Renal cortex interstitium (tissue), 15 donors: ENCODE measurements around the gene TRPM3. TPM values are rescaled to one million over a fixed set of nuclear protein-coding genes. Genes with fewer than 3 reads are reported as not detected.

Source experiments
- DNase-seq, 11 donors: peaks; one replicate each; pipeline ENCODE4 v3.0.0-alpha.2; 2013; ENCODE audit warnings: low read depth in 9 of 11, low spot score in 4 of 11; ENCODE audit errors: extremely low read depth in 1 of 11
- long read RNA-seq, 16 experiments: transcript quantifications; one replicate each; lab custom pipeline, GENCODE V29; 2026
- polyA plus RNA-seq, 3 donors: library from polyadenylated mRNA; unstranded; fragments of 120-200 nt; gene quantifications; one replicate each; pipeline ENCODE4 v1.2.1, GENCODE V29; 2013; ENCODE audit not compliant: insufficient read length in 3 of 3

Gene TRPM3
- polyA plus RNA-seq = 10 to 100 TPM; 12.4 to 14.9 (median 13.2) TPM
- long read RNA-seq, donor 1 = 0 reads
- long read RNA-seq, donor 2 = 0 reads
- long read RNA-seq, donor 3 = 0 reads
- long read RNA-seq, donor 4, partial matches to known transcripts = 0 of 1 reads
- long read RNA-seq, donor 4, other reads (novel, unspliced or antisense) = 0 of 1 reads
- long read RNA-seq, donor 5 = 0 reads
- long read RNA-seq, donor 6 = 0 reads
- long read RNA-seq, donor 7 = 0 reads
- long read RNA-seq, donor 8, partial matches to known transcripts = 8 of 10 reads
- long read RNA-seq, donor 8, other reads (novel, unspliced or antisense) = 0 of 10 reads
- long read RNA-seq, donor 9, partial matches to known transcripts = 0 of 1 reads
- long read RNA-seq, donor 9, other reads (novel, unspliced or antisense) = 0 of 1 reads
- long read RNA-seq, donor 10 = 0 reads
- long read RNA-seq, donor 11 = 0 reads
- long read RNA-seq, donor 12 = 0 reads
- long read RNA-seq, donor 13 = 0 reads
- long read RNA-seq, donor 14 = 0 reads
- long read RNA-seq, donor 15 = 0 reads
- long read RNA-seq, donor 16, partial matches to known transcripts = 0 of 2 reads
- long read RNA-seq, donor 16, other reads (novel, unspliced or antisense) = 0 of 2 reads

DNA sequence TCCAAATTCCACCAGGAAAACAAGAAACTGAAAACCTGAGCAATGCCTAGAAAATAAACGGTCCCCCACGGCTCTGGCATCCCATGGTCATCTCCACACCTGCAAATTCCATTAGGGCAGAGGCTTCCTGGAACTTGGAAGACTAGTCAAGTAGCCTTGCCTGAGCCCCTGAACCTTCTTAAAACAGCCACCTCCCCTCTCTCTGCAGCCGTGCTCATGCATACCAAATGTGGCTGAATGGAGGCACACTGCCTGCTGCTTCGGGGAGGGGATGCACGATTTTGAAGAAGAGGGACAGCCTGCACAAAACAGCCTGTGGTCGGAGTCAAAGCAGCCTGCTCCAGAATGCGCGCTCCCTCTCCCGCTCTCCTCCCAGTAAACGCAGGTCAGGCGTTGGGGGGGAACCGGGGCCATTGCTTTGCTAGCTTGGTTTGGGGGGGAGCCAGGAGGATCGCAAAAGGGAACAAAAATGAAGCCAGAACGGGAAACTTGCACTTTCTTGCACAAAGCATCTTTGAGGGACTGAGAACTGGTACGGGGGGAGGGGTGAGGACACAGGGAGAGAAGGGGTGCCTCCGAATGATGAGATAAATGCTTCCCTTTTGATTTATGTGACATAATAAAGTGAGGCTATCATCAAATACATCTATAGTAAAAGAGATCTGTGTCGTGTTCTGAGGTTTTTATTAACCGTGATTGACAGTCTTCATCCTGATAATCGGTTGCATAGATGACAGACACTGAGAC is at the start of gene TRPM3:
Gene TRPM3 (minus strand): TSS at position 347 of the 747 bp plus-strand sequence. CDS start 267 bp downstream, at position 80.
- DNase-seq = peak in 1 of 11 donors; percentile 12

DNA sequence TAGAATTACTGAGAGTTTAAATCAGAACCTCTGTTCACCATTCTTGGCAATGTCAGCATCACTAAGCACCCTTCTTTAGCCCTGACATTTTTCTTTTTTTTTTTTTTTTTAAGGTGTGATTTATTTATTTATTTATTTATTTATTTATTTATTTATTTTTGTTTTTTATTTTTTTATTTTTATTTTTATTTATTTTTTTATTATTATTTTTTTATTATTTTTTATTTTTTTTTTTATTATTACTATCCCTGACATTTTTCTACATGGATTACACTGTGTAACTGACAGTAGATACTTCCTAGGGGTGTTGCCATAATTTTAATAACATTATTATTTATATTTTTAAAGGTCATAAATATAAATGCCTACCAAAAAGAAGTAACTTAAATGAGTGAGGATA is 47.0 kb upstream of the TRPM3 start:
- no peak for DNase-seq

GRCh38 chr9:71162126-71162525 is 40.7 kb upstream of the TRPM3 start:
- DNase-seq = no peak

- no peak for DNase-seq
Measured at GRCh38 chr9:71157731-71158130, 36.3 kb upstream of the TRPM3 start.

DNA sequence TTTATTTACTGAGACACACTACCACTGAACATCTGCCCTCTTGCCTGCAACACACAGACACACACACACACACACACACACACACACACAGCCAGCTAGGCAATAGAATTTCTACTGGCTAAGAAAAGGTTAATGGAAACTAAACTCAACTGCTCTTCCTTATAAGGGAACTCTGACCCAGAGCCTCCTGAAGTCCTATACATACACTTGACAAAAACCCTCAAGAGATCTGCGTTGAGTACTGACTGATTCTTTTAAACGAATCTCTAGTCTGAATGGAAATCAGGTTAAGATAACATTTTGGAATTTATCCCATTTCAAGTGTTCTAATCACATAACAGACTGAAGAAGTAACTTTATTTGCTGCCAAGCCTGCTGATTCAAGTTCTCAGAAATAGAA is 25.9 kb upstream of the TRPM3 start:
- DNase-seq = no peak

GRCh38 chr9:71146511-71146910 is 25.1 kb upstream of the TRPM3 start:
- no peak for DNase-seq

DNA sequence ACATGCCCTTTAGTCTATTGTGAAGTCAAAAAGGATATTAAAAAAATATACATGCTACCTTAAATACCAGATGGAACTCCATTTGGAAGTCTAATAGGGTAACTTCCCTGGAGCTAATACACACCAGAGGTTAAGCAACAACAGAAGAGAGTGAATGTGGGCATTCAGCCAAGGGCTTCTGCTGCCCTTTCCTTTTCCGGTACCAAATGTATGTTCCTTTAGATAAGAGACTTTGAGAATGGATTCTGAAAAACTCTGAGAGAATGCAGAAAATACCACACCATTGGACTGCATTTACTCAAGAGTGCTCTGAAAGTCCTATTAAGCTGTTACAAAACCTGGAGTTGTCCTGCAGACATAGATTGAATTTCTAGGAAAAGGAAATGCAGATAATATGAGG is 23.8 kb upstream of the TRPM3 start:
- DNase-seq = peak in 1 of 11 donors; percentile 33

DNA sequence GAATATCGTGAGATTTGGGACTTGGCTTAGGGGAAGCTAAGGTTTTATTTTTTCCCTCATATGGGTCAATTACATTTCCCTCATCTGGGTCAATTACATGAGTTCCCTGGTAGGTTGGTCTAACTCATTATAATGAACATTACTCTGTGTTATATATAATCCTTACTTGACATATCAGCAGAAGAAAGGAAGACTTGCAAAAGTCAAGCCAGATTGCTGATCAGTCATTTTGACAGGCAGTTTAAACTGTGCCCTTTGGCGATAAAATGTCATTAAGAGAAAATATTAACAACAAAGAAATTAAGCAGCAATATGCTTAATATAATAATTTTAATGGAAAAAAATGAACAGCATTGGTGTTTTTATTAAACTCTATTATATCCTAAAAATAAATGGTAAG is 23.1 kb upstream of the TRPM3 start:
- DNase-seq = no peak

GRCh38 chr9:71136696-71137095 is 15.3 kb upstream of the TRPM3 start:
- no peak for DNase-seq

GRCh38 chr9:71131145-71131544 is 9.7 kb upstream of the TRPM3 start:
- no peak for DNase-seq

GRCh38 chr9:71130521-71130920 is 9.1 kb upstream of the TRPM3 start:
- no peak for DNase-seq

GRCh38 chr9:71128796-71129195 is 7.4 kb upstream of the TRPM3 start:
- DNase-seq = no peak

DNA sequence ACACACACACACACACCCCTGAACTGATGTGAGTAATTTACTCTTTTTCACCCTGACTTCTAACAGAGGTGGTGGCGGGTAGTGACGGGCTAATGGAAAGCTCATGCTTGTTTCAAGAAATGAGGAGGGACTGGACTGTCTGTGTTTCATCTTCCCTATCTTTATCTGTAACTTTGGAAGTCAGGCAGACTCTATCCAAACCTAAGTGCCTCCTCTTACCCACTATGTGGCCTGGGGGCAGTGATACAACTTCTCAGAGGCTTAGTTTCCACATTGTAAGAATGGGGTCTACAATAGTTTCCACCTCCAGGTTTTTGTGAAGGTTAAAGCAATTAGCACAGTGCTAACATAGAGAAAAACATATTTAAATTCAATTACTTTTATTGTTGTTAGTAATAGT is 5.9 kb upstream of the TRPM3 start:
- no peak for DNase-seq

GRCh38 chr9:71122421-71122820 is 1.0 kb upstream of the TRPM3 start:
- DNase-seq = no peak

- DNase-seq = no peak
Measured at GRCh38 chr9:71122022-71122275, 528 bp upstream of the TRPM3 start.

- DNase-seq = no peak
Measured at GRCh38 chr9:71120501-71121247, 747 bp downstream of the TRPM3 start.

DNA sequence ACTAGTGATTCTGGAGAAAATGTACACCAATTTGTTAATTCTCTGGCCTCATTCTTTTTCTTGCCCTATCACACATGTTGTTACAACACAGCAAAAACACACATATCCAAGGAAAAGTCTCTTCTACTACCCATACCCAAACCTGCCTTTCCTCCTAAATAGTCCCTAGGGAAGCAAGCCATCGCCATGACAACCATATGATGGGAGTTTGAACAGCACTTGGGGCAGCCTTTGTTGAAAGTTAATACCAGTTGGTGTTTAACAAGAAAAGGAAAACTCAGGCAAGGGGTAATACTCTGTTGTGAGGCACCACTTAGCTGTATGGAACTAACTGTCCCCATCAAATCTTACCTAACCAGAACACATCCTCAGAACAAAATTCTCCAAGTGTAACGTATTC is 1.7 kb downstream of the TRPM3 start:
- DNase-seq = no peak

- DNase-seq = no peak
Measured at GRCh38 chr9:71118324-71118723, 3.1 kb downstream of the TRPM3 start.

GRCh38 chr9:71115448-71115975 is 5.9 kb downstream of the TRPM3 start:
- no peak for DNase-seq
